Stimulated activated CD4-positive, alpha-beta T cell treated with anti-CD3 and anti-CD28 coated beads, Interleukin-4, amount 100 ng/mL, for 4 hours (primary cell): ENCODE data around the gene PPP6R3.
"Not testable (repeated sequence)": the region's sequence is repeated elsewhere in the genome, so short reads cannot be mapped to it uniquely, and the experiment has no call there.

Experiments
- DNase-seq, 2 experiments: peaks; one replicate each; pipeline ENCODE4 v3.0.0-alpha.2; 2020

The PPP6R3 gene

GRCh38 chr11:68617925-68618809 is 157.6 kb downstream of the PPP6R3 start:
- no peak for DNase-seq

GRCh38 chr11:68621826-68622225 is 161.3 kb downstream of the PPP6R3 start:
- no peak for DNase-seq

- not testable (repeated sequence) for DNase-seq
Measured at GRCh38 chr11:68623706-68624105, 163.2 kb downstream of the PPP6R3 start.

GRCh38 chr11:68625069-68625468 is 164.5 kb downstream of the PPP6R3 start:
- not testable (repeated sequence) for DNase-seq

- DNase-seq: not testable (repeated sequence)
Measured at GRCh38 chr11:68626236-68626635, 165.7 kb downstream of the PPP6R3 start.

- DNase-seq: not testable (repeated sequence)
Measured at GRCh38 chr11:68628837-68629236, 168.3 kb downstream of the PPP6R3 start.

GRCh38 chr11:68632375-68632774 is 171.8 kb downstream of the PPP6R3 start:
- not testable (repeated sequence) for DNase-seq

GRCh38 chr11:68632802-68633201 is 172.2 kb downstream of the PPP6R3 start:
- peak; percentile 14 to 16 for DNase-seq

- not testable (repeated sequence) for DNase-seq
Measured at GRCh38 chr11:68634606-68635005, 174.1 kb downstream of the PPP6R3 start.

- not testable (repeated sequence) for DNase-seq
Measured at GRCh38 chr11:68635172-68635571, 174.6 kb downstream of the PPP6R3 start.

GRCh38 chr11:68635883-68636282 is 175.3 kb downstream of the PPP6R3 start:
- not testable (repeated sequence) for DNase-seq

- DNase-seq: not testable (repeated sequence)
Measured at GRCh38 chr11:68639322-68639721, 178.8 kb downstream of the PPP6R3 start.

GRCh38 chr11:68641880-68642279 is 181.3 kb downstream of the PPP6R3 start:
- DNase-seq: no peak

GRCh38 chr11:68643585-68643984 is 183.0 kb downstream of the PPP6R3 start:
- DNase-seq: no peak

GRCh38 chr11:68646832-68647231 is 186.3 kb downstream of the PPP6R3 start:
- DNase-seq: no peak

GRCh38 chr11:68649851-68650555 is 189.5 kb downstream of the PPP6R3 start:
- no peak for DNase-seq

- DNase-seq: no peak
Measured at GRCh38 chr11:68650801-68651200, 190.2 kb downstream of the PPP6R3 start.

- DNase-seq: no peak
Measured at GRCh38 chr11:68651208-68651984, 190.8 kb downstream of the PPP6R3 start.

GRCh38 chr11:68651985-68652682 is 191.6 kb downstream of the PPP6R3 start:
- DNase-seq: no peak

GRCh38 chr11:68652683-68653156 is 192.2 kb downstream of the PPP6R3 start:
- DNase-seq: no peak

- no peak for DNase-seq
Measured at GRCh38 chr11:68653486-68654430, 193.2 kb downstream of the PPP6R3 start.
